Left lung (tissue), 10 donors: ENCODE results near the gene DISC1. TPM values are rescaled to one million over a fixed set of nuclear protein-coding genes. Genes with fewer than 3 reads are reported as not detected.

Experiments
- ATAC-seq: fragments of 200-7000 bp; cut with Tn5 transposase; one replicate; pipeline ENCODE4 v1.9.1; 2020; ENCODE audit warnings: moderate library complexity
- DNase-seq, 4 donors: peaks; one replicate each; pipeline ENCODE4 v3.0.0-alpha.2; 2013 to 2020
- H3K27ac ChIP-seq, 2 donors: fragments of 200-600 bp; sonication (generic) in 1 of 2; one replicate each; pipeline versions ENCODE4 v1.5.0 to v1.8.0; 2020 to 2021
- H3K27me3 ChIP-seq, 2 donors: fragments of 200-600 bp; sonication (generic) in 1 of 2; one replicate each; pipeline versions ENCODE4 v1.5.0 to v1.8.0; 2020 to 2021
- H3K36me3 ChIP-seq, 2 donors: fragments of 200-600 bp; sonication (generic) in 1 of 2; one replicate each; pipeline versions ENCODE4 v1.5.0 to v1.8.0; 2020 to 2021
- H3K4me1 ChIP-seq, 2 donors: fragments of 200-600 bp; one replicate each; pipeline ENCODE4 v1.8.0; 2021
- H3K4me3 ChIP-seq, 2 donors: fragments of 200-600 bp; sonication (generic) in 1 of 2; one replicate each; pipeline versions ENCODE4 v1.5.0 to v1.8.0; 2020 to 2021; ENCODE audit warnings: mild to moderate bottlenecking in 1 of 2
- H3K9me3 ChIP-seq, 2 donors: fragments of 200-600 bp; sonication (generic) in 1 of 2; one replicate each; pipeline versions ENCODE4 v1.5.0 to v1.8.0; 2020 to 2021
- intact Hi-C, 2 donors: fragments of 100-400 bp; cut with DNase I; formaldehyde crosslinking; loops; one replicate each; pipeline versions ENCODE4 v1.11.2 to v1.14.2; 2022
- polyA plus RNA-seq, 6 donors: library from polyadenylated mRNA; unstranded; fragments of 120-200 nt; gene quantifications; one replicate each; pipeline ENCODE4 v1.2.1, GENCODE V29; 2013; ENCODE audit not compliant: insufficient read length in 6 of 6
- total RNA-seq, 2 donors: library from RNA; stranded (reverse); fragmentation: NEBNext Ultra II Directional; extraction: Animal tissue kit (Norgen Biotek cat#: 25700); gene quantifications; one replicate each; pipeline ENCODE4 v1.2.1, GENCODE V29; 2021
- TF ChIP-seq, protein P1 (sequence below), 2 donors: fragments of 200-600 bp; sonication (generic) in 1 of 2; IDR thresholded peaks; one replicate each; pipeline versions ENCODE4 v1.5.0 to v1.8.0; 2021; ENCODE audit warnings: antibody characterized with exemption in 2 of 2
- donor health status: DM: no; HTN: yes; CAD: no.
- donor health status: DM: no; HTN: no; CAD: no.

The DISC1 gene
- total and polyA plus RNA-seq, 8 donors = 3.9 to 11.7 (median 10.5) TPM

DNA sequence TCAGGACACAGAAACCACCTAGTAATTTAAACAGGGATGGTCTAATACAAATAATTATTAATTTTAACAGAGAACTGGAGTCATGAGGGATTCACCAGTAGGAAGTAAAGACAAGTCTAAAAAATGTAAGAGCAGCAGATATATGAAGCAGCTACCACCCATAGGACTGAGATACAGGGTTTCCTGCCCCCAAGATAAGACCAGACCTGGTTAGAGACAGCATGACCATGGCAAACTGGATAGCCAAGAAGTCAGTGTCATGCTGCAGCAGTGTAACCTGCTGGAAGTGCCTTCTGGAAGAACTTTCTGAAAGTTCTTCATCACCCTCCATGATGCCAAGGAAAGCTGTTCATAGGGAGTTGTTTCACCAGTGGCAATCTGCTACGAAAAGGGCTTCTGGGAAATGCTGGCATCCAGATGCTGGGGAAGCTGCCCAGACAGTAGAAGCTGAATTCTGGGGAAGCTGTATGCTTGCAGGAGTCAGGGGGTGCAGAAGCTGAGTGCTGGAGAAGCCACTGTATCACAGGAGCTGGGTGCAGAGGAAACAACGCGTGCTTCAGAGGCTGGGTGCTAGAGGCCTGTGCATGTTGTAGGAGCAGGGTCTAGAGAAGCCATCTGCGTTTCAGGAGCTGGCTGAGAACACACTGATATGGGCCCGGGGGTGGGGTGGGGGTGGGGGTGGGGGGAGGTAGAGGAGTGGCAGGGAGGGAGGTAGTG lies 356.4 kb downstream of the DISC1 start:
- intact Hi-C loops = no loop called here
- Histone ChIP-seq H3K36me3 (no peaks in the 10 kb centered on the region), H3K27me3 (no peaks in the 10 kb centered on the region), H3K9me3 (no peaks in the 10 kb centered on the region), H3K27ac (no peak overlapping the region), H3K4me1 (no peaks in the 10 kb centered on the region), H3K4me3 (no peak overlapping the region)
- TF ChIP-seq, protein P1, sequence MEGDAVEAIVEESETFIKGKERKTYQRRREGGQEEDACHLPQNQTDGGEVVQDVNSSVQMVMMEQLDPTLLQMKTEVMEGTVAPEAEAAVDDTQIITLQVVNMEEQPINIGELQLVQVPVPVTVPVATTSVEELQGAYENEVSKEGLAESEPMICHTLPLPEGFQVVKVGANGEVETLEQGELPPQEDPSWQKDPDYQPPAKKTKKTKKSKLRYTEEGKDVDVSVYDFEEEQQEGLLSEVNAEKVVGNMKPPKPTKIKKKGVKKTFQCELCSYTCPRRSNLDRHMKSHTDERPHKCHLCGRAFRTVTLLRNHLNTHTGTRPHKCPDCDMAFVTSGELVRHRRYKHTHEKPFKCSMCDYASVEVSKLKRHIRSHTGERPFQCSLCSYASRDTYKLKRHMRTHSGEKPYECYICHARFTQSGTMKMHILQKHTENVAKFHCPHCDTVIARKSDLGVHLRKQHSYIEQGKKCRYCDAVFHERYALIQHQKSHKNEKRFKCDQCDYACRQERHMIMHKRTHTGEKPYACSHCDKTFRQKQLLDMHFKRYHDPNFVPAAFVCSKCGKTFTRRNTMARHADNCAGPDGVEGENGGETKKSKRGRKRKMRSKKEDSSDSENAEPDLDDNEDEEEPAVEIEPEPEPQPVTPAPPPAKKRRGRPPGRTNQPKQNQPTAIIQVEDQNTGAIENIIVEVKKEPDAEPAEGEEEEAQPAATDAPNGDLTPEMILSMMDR (IDR thresholded peaks at IDR 0.05) = no peak
- DNase-seq (no peak), ATAC-seq (no peak)

DNA sequence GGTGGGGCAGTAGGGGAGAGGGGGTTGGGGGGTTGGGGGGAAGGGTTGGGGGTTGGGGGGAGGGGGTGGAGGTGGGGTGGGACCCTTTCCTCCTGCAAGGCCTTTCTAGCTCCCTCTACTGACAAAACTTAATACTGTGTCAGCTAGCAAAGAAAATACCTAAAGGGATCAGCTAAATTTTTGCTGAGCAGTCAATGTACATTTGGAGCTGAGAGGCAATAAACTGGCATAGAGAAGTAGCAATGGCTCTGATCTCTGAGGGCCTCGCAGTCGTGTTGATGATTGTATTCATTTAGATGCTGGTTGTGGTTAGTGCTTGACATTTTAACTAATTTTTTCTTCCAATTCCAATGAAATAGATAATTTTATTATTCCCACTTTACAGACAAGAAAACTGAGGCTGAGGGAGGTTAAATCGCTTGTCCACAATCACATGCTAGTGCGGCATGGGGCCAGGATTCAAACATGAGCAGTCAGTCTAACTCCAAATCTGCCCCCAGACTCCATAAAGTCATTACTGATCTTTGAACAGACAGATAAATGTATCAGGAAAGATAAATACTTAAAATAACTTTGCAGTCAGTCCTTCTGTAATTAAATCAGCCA lies 357.1 kb downstream of the DISC1 start:
- ATAC-seq (no peak), DNase-seq (no peak)
- Histone ChIP-seq H3K36me3 (no peaks in the 10 kb centered on the region), H3K27ac (no peak overlapping the region), H3K27me3 (no peaks in the 10 kb centered on the region), H3K4me1 (no peaks in the 10 kb centered on the region), H3K4me3 (no peak overlapping the region), H3K9me3 (no peaks in the 10 kb centered on the region)
- TF ChIP-seq, protein P1 (IDR thresholded peaks at IDR 0.05) = no peak
- intact Hi-C loops = no loop called here

DNA sequence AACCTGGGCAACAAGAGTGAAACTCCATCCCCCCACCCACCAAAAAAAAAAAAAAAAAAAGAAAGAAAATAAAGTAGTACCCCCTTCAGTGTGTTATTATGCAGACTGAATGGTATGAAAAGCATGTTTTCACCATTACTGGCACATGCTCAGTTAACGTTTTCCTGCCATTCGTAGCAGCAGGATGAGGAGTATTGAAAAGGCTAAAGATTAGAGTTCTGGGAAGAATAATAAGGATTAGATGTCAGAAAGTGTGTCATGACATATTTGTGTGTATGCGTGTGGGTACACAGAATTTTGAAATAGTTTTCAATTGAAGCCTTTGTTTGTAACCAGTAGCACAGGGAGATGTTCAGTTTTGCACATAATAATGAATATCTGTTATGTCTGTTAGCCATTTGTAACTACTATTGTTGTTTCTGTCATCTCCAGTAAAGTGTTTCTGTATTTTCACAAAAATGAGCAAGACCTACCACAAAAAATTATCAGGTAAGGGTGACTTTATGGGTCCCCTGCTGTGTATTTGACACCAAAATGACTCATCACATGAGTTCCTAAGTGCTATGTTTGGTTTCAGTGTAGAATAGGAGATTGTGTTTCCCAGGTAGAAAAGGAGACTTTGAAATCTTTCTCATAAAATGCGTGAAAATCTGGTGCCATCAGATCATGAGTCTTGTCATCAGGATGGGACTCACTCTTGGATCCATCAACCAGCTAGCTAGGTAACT lies 358.9 kb downstream of the DISC1 start:
- H3K27ac ChIP-seq = no peak overlapping the region
- H3K27me3 ChIP-seq = no peaks in the 10 kb centered on the region
- no peak overlapping the region for H3K4me3 ChIP-seq
- H3K9me3 ChIP-seq = no peaks in the 10 kb centered on the region
- no peak for DNase-seq
- H3K4me1 ChIP-seq = no peaks in the 10 kb centered on the region
- H3K36me3 ChIP-seq = no peaks in the 10 kb centered on the region
- intact Hi-C loops = no loop called here
- TF ChIP-seq, protein P1 (IDR thresholded peaks at IDR 0.05) = no peak
- ATAC-seq = no peak

DNA sequence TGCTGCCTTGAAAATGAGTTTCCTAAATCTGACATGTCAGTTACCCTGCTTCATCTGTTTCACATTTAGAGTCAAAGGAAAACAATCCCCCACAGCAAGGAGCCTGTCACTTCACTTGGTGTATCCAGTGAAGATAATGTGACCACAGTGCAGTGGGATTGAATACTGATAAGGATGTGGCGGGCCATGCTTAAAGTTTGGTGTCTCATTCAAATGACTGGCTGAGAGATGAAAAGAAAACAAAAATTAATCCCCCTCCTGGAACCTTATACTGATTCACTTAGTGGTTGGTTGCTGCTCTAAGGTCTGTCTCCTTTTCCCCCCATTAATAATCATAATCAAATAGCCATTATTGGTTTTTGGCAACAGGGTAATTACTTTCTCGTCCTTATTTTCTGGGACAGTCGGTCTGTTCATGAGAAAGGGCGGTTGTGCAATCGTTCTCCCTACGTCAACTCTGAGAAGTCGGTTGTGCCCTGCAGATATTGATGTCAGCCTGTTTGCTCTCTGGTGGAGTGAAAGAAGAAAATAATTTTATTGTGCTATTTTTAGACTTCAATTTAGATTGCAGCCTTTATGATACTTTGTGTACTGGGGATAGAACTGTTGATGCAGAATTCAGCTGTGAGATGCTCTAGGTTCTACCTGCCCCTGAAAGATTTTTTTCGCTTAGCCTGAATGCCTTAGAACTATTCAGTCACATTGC lies 360.2 kb downstream of the DISC1 start:
- Histone ChIP-seq H3K4me1 (no peaks in the 10 kb centered on the region), H3K27ac (no peak overlapping the region), H3K27me3 (no peaks in the 10 kb centered on the region), H3K9me3 (no peaks in the 10 kb centered on the region), H3K36me3 (no peaks in the 10 kb centered on the region), H3K4me3 (no peak overlapping the region)
- intact Hi-C loops = no loop called here
- TF ChIP-seq, protein P1 (IDR thresholded peaks at IDR 0.05) = no peak
- ATAC-seq = no peak
- peak in 2 of 4 donors; percentile 45 to 74 for DNase-seq
